Smooth muscle cell (in vitro differentiated cells): Measurements from ENCODE around the gene CYP27C1. TPM values are rescaled to one million over a fixed set of nuclear protein-coding genes. Genes with fewer than 3 reads are reported as not detected.
A peak's percentile ranks its signal among the peaks of the same experiment; 100 is the strongest.

Experiments used
- DNase-seq: peaks from one replicate; lab custom pipeline; 2025; ENCODE audit not compliant: unreplicated experiment; lab: John Stamatoyannopoulos, UW
- H2AFZ ChIP-seq: fragments of 200-600 bp; sonication (generic); 2 replicates; pipeline ENCODE4 v1.6.0; 2016; ENCODE audit warnings: antibody characterized with exemption, low read depth, mild to moderate bottlenecking
- H3F3A ChIP-seq: fragments of 200-600 bp; sonication (generic); 2 replicates; pipeline ENCODE4 v1.6.0; 2017; ENCODE audit warnings: antibody characterized with exemption, low read depth
- H3K27ac ChIP-seq: fragments of 200-600 bp; sonication (generic); 2 replicates; pipeline ENCODE4 v1.5.1; 2016; ENCODE audit warnings: low read depth, mild to moderate bottlenecking
- H3K27me3 ChIP-seq: fragments of 200-600 bp; sonication (generic); 2 replicates; pipeline ENCODE4 v1.6.1; 2016; ENCODE audit warnings: low read depth, mild to moderate bottlenecking
- H3K36me3 ChIP-seq: fragments of 200-600 bp; sonication (generic); 2 replicates; pipeline ENCODE4 v1.5.1; 2016; ENCODE audit warnings: low read depth
- H3K4me1 ChIP-seq: fragments of 200-600 bp; sonication (generic); 2 replicates; pipeline ENCODE4 v1.5.1; 2016; ENCODE audit warnings: low read depth
- H3K4me2 ChIP-seq: fragments of 200-600 bp; sonication (generic); 2 replicates; pipeline ENCODE4 v1.6.0; 2016; ENCODE audit warnings: mild to moderate bottlenecking
- H3K4me3 ChIP-seq: fragments of 200-600 bp; sonication (generic); 2 replicates; pipeline ENCODE4 v1.5.1; 2016; ENCODE audit warnings: mild to moderate bottlenecking
- H3K79me2 ChIP-seq: fragments of 200-600 bp; sonication (generic); 2 replicates; pipeline ENCODE4 v1.6.0; 2016; ENCODE audit warnings: low read depth, mild to moderate bottlenecking
- H3K9ac ChIP-seq: fragments of 200-600 bp; sonication (generic); 2 replicates; pipeline ENCODE4 v1.6.0; 2016; ENCODE audit warnings: low read depth
- H3K9me3 ChIP-seq: fragments of 200-600 bp; sonication (generic); replicated peaks from 2 replicates; pipeline ENCODE4 v1.5.1; 2016; ENCODE audit warnings: low read depth
- H4K20me1 ChIP-seq: fragments of 200-600 bp; sonication (generic); 2 replicates; pipeline ENCODE4 v1.6.0; 2016; ENCODE audit warnings: low read depth
- CTCF ChIP-seq: fragments of 200-600 bp; sonication (generic); IDR thresholded peaks from 2 replicates; pipeline ENCODE4 v1.5.1; 2017; ENCODE audit warnings: borderline replicate concordance, mild to moderate bottlenecking, antibody characterized with exemption; ENCODE audit not compliant: insufficient read depth, poor library complexity, severe bottlenecking
- WGBS: methylation state at CpG from one replicate; pipeline ENCODE4 v1.1.7; 2016; ENCODE audit warnings: low lambda C conversion rate; 5-methylcytosine and 5-hydroxymethylcytosine counted together
- polyA plus RNA-seq: library from polyadenylated mRNA; unstranded; fragments of >200 nt; fragmentation: Nextera tagmentation; extraction: Ambion mirVana; gene quantifications from 2 replicates; pipeline ENCODE4 v1.2.1, GENCODE V29; 2016
- total RNA-seq: library from RNA; depleted of rRNA; stranded (reverse); fragments of >200 nt; gene quantifications from 2 replicates; pipeline ENCODE4 v1.2.3, GENCODE V29; 2014

The CYP27C1 gene
- total and polyA plus RNA-seq, 2 experiments from 2014 or later, result 2.0 to 5.0 TPM

DNA sequence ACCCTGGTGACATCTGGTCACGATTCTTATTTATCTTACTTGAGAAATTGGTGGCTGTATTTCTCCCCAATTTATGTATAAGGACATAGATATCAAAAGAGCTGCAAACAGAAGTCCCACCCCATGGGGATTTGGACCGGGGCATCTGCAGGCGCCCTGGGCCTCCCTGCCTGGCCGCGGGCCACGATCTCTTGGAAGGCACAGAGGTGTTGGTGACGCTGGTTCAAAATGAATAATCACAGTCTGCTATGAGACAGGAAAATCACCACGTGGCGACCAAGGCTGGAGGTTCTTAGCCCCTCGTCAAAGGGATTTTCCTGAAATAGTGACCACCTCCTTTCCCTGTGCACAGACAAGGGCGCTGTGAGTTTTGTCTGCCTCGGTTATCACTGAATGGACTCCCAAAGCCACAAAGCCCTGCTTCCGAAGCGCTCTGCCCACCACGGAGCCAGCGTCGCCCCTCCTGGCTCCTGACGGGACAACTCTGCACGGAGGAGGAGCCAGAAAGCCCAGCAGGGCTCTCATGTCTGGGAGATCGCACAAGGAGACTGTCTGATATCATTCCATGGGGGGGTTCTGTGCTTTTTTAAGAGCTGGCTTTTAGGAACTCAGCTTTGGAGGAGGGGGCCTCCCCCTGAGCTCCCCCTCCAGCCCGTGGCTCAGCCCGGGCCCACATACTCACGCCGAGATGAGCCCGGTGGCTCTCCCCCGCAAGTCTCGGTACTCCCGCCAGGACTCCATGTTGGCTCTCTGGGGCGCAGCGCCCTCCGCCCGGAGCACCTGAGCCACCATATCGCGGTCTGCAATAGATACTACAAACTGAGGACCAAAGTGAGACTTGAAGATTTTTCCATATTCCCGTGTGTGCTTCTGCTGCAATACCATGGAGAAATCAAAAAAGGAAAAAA, 14.6 kb downstream of the CYP27C1 start:
- no peaks in the 10 kb centered on the region for H4K20me1 ChIP-seq
- no peak overlapping the region for H3K9ac ChIP-seq
- DNase-seq, result no peak
- H3K4me2 ChIP-seq, result peak overlapping the region; percentile 58
- no peak for TF ChIP-seq CTCF
- H3K36me3 ChIP-seq, result no peaks in the 10 kb centered on the region
- no peaks in the 10 kb centered on the region for H3K9me3 ChIP-seq
- H2AFZ ChIP-seq, result no peak overlapping the region
- peaks cover 9% of the 10 kb centered on the region for H3K4me1 ChIP-seq
- H3K79me2 ChIP-seq, result no peaks in the 10 kb centered on the region
- H3K4me3 ChIP-seq, result peak overlapping the region; percentile 18
- no peaks in the 10 kb centered on the region for H3F3A ChIP-seq
- H3K27me3 ChIP-seq, result no peaks in the 10 kb centered on the region
- H3K27ac ChIP-seq, result peak overlapping the region; percentile 31
- 66% methylated on average over 34 of the region's 35 CpGs for WGBS

- peaks cover 4% of the 10 kb centered on the region for H3K9me3 ChIP-seq
- no peak overlapping the region for H3K4me2 ChIP-seq
- H4K20me1 ChIP-seq, result no peaks in the 10 kb centered on the region
- no peak for DNase-seq
- TF ChIP-seq CTCF, result no peak
- H3K4me1 ChIP-seq, result no peaks in the 10 kb centered on the region
- no peak overlapping the region for H3K4me3 ChIP-seq
- no peaks in the 10 kb centered on the region for H3K27me3 ChIP-seq
- no peak overlapping the region for H3K27ac ChIP-seq
- WGBS, result 71% methylated on average over 5 of the region's 5 CpGs
- H3F3A ChIP-seq, result no peaks in the 10 kb centered on the region
- H3K79me2 ChIP-seq, result no peaks in the 10 kb centered on the region
- H2AFZ ChIP-seq, result no peak overlapping the region
- no peaks in the 10 kb centered on the region for H3K36me3 ChIP-seq
- H3K9ac ChIP-seq, result no peak overlapping the region
These were observed 18.6 kb downstream of the CYP27C1 start for GRCh38 chr2:127201452-127201851.

- Histone ChIP-seq H3K79me2 (no peaks in the 10 kb centered on the region), H3K4me2 (no peak overlapping the region), H3K9me3 (peaks cover 4% of the 10 kb centered on the region), H3K4me3 (no peak overlapping the region), H3K27ac (no peak overlapping the region), H4K20me1 (no peaks in the 10 kb centered on the region), H3K9ac (no peak overlapping the region), H3K27me3 (no peaks in the 10 kb centered on the region), H3F3A (no peaks in the 10 kb centered on the region), H2AFZ (no peak overlapping the region), H3K4me1 (no peaks in the 10 kb centered on the region), H3K36me3 (no peaks in the 10 kb centered on the region)
- TF ChIP-seq CTCF, result no peak
- WGBS, result 93% methylated on average over 7 of the region's 7 CpGs
- no peak for DNase-seq
These were observed 19.1 kb downstream of the CYP27C1 start for GRCh38 chr2:127200962-127201361.

DNA sequence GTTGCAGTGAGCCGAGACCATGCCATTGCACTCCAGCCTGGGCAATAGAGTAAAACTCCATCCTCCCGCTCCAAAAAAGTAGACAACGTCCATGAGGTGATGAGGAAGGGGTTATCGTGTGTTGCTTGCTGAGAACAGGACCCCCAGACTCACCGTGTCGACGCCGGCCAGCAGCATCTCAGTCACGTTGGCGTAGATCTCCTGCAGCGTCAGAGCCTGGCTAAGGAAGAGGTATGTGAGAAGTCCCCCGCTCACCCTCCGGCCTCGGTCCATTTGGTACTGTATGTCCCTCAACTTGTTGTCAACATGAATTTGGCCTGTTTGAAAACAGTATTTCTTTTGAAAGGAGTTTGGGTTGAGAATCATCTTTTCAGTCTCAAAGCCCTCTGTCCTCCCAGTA, 20.9 kb downstream of the CYP27C1 start:
- no peak for TF ChIP-seq CTCF

More for the DNA sequence above, 20.9 kb downstream of the CYP27C1 start:
- H3K36me3 ChIP-seq, result no peaks in the 10 kb centered on the region
- DNase-seq, result no peak
- H3K9me3 ChIP-seq, result peaks cover 4% of the 10 kb centered on the region
- no peak overlapping the region for H3K4me3 ChIP-seq
- H4K20me1 ChIP-seq, result no peaks in the 10 kb centered on the region
- H3K4me2 ChIP-seq, result no peak overlapping the region
- H3F3A ChIP-seq, result no peaks in the 10 kb centered on the region
- H3K27ac ChIP-seq, result no peak overlapping the region
- WGBS, result 91% methylated on average over 14 of the region's 14 CpGs
- H3K9ac ChIP-seq, result no peak overlapping the region
- H3K79me2 ChIP-seq, result no peaks in the 10 kb centered on the region
- H2AFZ ChIP-seq, result no peak overlapping the region
- H3K27me3 ChIP-seq, result no peaks in the 10 kb centered on the region
- peaks cover 4% of the 10 kb centered on the region for H3K4me1 ChIP-seq
